H7 (cell line): ENCODE measurements around the gene EXOC6B. TPM values are rescaled to one million over a fixed set of nuclear protein-coding genes. Genes with fewer than 3 reads are reported as not detected.

Experiments
- DNase-seq: peaks from one replicate; pipeline ENCODE4 v3.0.0; 2012
- H3K27me3 ChIP-seq: 2 replicates; pipeline ENCODE4 v1.6.0; 2011; ENCODE audit warnings: mild to moderate bottlenecking, low read length; ENCODE audit not compliant: control insufficient read depth, insufficient read depth
- H3K36me3 ChIP-seq: replicated peaks from 2 replicates; pipeline ENCODE4 v1.5.1; 2011; ENCODE audit warnings: low read length; ENCODE audit not compliant: control insufficient read depth, insufficient read depth
- H3K4me3 ChIP-seq: 2 replicates; pipeline ENCODE4 v1.5.1; 2011; ENCODE audit warnings: low read depth, mild to moderate bottlenecking, control low read depth, low read length, moderate library complexity; ENCODE audit not compliant: insufficient read depth
- total RNA-seq: library from RNA; depleted of rRNA; stranded (reverse); fragments of >200 nt; shearing (Covaris generic); gene quantifications from 2 replicates; pipeline ENCODE4 v1.2.3, GENCODE V29; 2014

The EXOC6B gene
- total RNA-seq, 1 experiment from 2014 or later: 20.5 TPM

DNA sequence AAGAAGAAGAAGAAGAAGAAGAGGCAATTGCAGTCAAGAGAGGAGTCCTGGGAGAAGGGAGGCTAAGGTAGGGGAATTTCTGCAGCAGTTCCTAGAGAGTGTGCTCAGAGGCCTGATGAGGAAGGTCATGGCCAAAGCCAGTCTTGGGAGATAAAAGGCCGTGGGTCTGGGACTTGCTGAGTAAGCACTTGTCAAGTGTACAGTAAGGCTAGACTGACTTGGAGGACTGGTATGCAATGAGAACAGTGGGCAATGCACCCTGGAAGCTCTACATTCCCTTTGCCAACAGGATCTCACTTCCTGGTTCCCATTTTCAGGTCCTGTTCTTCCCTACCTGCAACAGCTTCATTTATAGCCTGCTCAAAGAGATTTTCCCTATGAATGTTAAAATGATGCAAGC, 649.6 kb downstream of the EXOC6B start:
- DNase-seq: no peak
- H3K4me3 ChIP-seq: no peak overlapping the region
- H3K36me3 ChIP-seq: no peaks in the 10 kb centered on the region
- no peaks in the 10 kb centered on the region for H3K27me3 ChIP-seq

- Histone ChIP-seq H3K4me3 (no peak overlapping the region), H3K36me3 (no peaks in the 10 kb centered on the region), H3K27me3 (no peaks in the 10 kb centered on the region)
- DNase-seq: no peak
Observed at GRCh38 chr2:72175636-72176035, 650.2 kb downstream of the EXOC6B start.

GRCh38 chr2:72173640-72174321, 652.1 kb downstream of the EXOC6B start:
- no peaks in the 10 kb centered on the region for H3K27me3 ChIP-seq
- H3K36me3 ChIP-seq: no peaks in the 10 kb centered on the region
- DNase-seq: no peak
- no peak overlapping the region for H3K4me3 ChIP-seq

GRCh38 chr2:72172478-72172877, 653.4 kb downstream of the EXOC6B start:
- no peak for DNase-seq
- Histone ChIP-seq H3K27me3 (no peaks in the 10 kb centered on the region), H3K4me3 (no peak overlapping the region), H3K36me3 (no peaks in the 10 kb centered on the region)

DNA sequence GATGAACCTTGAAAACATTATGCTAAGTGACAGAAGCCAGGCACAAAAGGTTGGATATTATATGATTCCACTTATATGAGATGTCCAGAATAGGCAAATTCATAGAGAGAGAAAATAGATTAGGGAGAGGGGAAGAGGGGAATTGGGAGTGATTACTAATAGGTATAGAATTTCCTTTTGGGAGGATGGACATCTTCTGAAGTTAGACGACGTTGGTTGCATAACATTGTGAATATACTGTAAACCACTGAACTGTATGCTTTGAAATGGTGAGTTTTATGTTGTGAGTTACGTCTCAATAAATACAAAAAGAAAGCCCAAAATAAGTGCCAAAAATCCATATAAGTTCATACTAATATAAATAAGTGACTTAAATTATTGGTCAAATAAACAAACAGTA, 659.6 kb downstream of the EXOC6B start:
- no peak for DNase-seq
- no peaks in the 10 kb centered on the region for H3K27me3 ChIP-seq
- H3K4me3 ChIP-seq: no peak overlapping the region
- H3K36me3 ChIP-seq: no peaks in the 10 kb centered on the region

DNA sequence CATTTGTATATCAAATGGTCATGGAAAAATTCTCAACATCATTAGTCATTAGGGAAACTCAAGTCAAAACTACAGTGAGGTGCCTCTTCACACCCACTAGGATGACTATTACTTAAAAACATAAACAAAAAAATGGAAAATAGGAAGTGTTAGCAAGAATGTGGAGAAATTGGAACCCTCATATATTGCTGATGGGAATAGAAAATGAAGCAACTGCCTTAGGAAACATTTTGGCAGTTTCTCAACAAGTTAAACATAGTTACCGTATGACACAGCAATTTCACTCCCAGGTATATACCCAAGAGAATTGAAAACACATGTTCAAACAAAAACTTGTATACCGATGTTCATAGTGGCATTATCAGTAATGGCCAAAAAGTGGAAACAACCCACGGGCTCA, 660.0 kb downstream of the EXOC6B start:
- Histone ChIP-seq H3K36me3 (no peaks in the 10 kb centered on the region), H3K4me3 (no peak overlapping the region), H3K27me3 (no peaks in the 10 kb centered on the region)
- DNase-seq: no peak

DNA sequence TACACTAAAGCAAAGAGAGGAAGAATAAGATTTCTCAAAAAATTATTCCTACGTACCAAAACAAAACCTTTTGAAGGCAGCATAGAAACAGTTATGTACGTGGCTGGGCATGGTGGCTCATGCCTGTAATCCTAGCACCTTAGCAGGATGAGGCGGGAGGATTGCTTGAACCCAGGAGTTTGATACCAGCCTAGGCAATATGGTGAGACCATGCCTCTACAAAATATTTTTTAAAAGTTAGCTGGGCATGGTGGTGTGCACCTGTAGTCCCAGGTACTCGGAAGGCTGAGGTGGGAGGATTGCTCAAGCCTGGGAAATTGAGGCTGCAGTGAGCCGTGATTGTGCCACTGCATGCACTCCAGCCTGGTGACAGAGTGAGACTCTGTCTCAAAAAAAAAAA, 663.3 kb downstream of the EXOC6B start:
- no peak for DNase-seq
- Histone ChIP-seq H3K27me3 (no peaks in the 10 kb centered on the region), H3K4me3 (no peak overlapping the region), H3K36me3 (no peaks in the 10 kb centered on the region)

GRCh38 chr2:72159211-72159993, 666.4 kb downstream of the EXOC6B start:
- no peak overlapping the region for H3K4me3 ChIP-seq
- peaks cover 2% of the 10 kb centered on the region; the same call in 1 of the 2 replicates for H3K27me3 ChIP-seq
- H3K36me3 ChIP-seq: no peaks in the 10 kb centered on the region
- DNase-seq: no peak

DNA sequence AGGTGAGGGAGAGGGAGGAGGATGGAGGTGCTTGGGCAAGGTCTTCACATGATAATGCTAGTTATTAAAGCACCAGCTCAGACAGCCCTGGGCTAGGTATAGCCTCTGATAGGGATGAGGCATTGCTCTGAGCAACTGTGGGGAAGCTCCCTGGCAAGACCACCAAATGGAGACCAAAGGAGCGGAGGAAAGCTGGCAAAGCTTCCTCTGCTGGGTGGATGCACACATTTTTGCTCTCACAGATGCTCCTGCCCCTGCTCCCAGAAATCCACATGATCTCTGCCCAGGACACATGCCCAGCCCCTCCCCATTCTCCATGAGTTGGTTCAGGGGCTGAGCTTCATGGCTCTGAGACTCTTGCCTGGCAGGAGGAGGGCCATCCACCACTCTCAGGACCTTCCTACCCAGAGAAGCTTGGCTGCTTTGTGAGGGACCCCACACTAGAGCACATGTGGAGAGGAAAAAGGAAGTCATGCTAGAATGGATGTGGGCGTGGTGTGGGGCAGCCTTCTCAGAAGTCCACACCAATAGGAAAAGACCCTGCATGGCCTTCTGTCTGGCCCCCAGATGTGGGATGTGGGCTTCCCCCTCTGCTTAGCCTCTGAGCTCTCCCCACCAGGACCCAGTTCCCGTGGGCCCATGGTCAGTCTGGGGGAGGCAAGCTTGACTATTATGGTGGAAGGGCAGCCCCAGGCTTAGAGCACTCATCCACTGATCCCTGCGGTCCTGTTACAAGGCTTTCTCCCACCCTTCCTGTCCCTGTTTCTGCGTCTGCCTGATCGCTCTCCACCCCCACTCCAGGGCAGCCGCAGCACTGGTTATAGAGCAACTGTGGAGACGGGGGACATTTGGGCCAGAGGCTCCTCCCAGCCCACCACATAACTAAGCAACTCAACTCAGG, 667.7 kb downstream of the EXOC6B start:
- Histone ChIP-seq H3K27me3 (peaks cover 2% of the 10 kb centered on the region; the same call in 1 of the 2 replicates), H3K36me3 (no peaks in the 10 kb centered on the region), H3K4me3 (no peak overlapping the region)
- DNase-seq: no peak

DNA sequence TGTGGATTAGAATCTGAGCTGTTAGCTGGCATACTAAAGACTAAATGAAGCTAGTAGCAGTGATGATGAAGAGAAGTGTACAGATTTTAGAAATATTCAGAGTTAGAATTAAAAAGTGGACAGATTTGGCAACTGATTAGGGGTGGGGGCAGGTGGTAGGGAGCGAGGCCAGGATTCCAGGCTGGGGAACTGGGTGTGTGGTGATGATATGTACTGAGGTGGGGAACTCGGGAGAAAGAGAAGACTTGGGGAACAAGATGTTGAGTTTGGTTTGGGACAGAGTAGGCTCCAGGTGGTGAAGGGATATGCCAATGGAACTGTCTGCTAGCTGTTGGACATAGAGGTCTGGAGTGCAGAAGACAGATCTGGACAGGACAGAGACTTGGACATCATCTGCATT, 669.0 kb downstream of the EXOC6B start:
- peaks cover 7% of the 10 kb centered on the region for H3K27me3 ChIP-seq
- no peak for DNase-seq
- H3K4me3 ChIP-seq: no peak overlapping the region
- no peaks in the 10 kb centered on the region for H3K36me3 ChIP-seq

DNA sequence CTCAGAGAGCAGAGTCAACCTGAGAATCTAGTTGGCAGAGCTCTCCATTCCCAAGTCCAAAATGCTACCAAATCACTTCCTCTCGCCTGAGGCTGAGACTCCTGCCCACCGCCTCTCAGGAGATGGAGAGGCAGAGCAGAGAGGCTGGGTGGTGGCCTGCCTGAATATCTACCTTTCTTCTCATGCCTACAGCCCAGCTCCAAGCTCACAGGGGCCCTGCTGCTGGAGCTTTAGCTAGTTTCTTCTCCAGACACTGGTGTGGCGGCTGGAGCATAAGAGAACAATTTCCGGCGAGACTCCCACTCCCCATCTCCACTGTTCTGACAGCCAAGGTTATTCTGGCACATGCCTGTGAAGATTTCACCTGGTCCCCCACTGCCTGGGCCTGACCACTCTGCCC, 670.1 kb downstream of the EXOC6B start:
- H3K36me3 ChIP-seq: no peaks in the 10 kb centered on the region
- DNase-seq: no peak
- no peak overlapping the region for H3K4me3 ChIP-seq
- H3K27me3 ChIP-seq: peaks cover 14% of the 10 kb centered on the region

DNA sequence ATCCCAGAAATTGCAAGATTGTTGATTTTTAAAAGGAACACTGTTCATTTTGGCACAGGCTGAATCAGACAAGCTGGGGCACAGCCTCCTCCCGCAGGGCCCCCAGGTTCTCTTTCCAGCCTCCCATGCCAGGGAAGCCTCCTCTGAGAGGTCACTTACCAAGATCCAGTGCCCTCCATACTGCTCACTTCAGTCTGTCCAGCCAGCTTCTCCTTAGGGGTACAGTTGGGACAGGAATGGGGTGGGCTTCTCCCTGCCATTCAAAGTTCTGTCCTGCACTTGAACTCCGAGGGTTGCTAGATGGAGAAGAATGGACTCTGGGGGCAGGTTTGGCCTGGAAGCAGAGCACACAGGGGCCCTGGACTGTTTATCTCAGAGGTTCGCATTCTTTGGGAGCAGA, 670.7 kb downstream of the EXOC6B start:
- no peak for DNase-seq
- H3K27me3 ChIP-seq: peaks cover 20% of the 10 kb centered on the region

DNA sequence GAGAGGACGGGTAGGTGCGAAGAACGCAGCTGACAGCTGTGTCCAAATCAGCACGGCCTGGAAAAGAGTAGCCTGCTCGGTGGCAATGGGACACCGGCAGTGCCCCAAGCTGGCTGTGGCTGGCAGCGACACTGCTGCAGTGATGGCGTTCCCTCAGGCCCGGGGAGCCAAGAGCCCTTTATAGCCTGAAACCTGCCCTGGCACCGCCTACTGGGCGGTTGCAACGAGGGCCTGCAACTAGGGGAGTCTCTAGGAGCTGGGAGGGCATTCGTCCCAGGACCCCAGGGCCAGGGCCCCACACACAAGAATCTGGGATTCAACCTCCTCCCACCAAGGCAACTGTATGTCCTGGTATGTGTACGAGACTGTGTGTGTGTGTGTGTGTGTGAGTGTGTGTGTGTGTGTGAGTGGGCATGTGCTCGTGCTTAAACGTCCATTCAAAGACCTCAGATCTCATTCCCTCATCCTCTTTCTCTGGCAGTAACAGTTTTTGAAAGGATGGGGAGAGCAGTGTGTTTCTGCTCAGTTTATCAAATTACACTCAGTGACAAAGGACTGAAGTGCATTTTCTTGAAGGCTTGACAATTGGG, 671.4 kb downstream of the EXOC6B start:
- Histone ChIP-seq H3K36me3 (no peaks in the 10 kb centered on the region), H3K27me3 (peaks cover 26% of the 10 kb centered on the region), H3K4me3 (no peak overlapping the region)
- DNase-seq: peak; percentile 52

More for the DNA sequence above, 670.7 kb downstream of the EXOC6B start:
- Histone ChIP-seq H3K36me3 (no peaks in the 10 kb centered on the region), H3K4me3 (no peak overlapping the region)

DNA sequence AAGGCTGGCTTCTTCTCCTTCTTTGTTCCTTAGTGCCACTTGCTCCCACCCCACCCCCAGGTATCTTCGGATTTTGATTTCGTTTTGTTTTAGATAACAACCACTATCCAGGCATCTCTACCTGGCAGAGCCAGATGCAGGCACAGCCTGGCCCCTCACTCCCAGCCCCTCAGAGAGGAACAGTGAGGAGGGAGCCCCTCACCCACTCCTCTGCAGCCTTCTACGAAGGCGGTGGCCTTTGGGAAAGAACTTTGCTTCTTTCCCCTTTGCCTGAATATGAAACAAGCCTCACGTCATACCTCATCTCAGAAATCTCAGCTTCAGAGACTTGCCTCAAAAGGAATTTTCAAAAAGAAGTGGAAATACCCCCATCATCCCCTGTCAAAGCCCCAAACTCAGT, 671.9 kb downstream of the EXOC6B start:
- DNase-seq: no peak
- H3K36me3 ChIP-seq: no peaks in the 10 kb centered on the region
- no peak overlapping the region for H3K4me3 ChIP-seq
- H3K27me3 ChIP-seq: peaks cover 32% of the 10 kb centered on the region
